ENCODE measurements around the gene CCNA2.

Gene CCNA2

GRCh38 chr4:121767166-121767565 lies 56.5 kb downstream of the CCNA2 start:
- no peak overlapping the region for H3K4me3 ChIP-seq (ENCODE audit: low read length)
- no peak for DNase-seq (ENCODE audit: low read depth)
- TF ChIP-seq, protein P1, sequence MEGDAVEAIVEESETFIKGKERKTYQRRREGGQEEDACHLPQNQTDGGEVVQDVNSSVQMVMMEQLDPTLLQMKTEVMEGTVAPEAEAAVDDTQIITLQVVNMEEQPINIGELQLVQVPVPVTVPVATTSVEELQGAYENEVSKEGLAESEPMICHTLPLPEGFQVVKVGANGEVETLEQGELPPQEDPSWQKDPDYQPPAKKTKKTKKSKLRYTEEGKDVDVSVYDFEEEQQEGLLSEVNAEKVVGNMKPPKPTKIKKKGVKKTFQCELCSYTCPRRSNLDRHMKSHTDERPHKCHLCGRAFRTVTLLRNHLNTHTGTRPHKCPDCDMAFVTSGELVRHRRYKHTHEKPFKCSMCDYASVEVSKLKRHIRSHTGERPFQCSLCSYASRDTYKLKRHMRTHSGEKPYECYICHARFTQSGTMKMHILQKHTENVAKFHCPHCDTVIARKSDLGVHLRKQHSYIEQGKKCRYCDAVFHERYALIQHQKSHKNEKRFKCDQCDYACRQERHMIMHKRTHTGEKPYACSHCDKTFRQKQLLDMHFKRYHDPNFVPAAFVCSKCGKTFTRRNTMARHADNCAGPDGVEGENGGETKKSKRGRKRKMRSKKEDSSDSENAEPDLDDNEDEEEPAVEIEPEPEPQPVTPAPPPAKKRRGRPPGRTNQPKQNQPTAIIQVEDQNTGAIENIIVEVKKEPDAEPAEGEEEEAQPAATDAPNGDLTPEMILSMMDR (conservative IDR thresholded peaks at IDR 0.05; ENCODE audit: low read length) = no peak

Data from AG10803 (cell line).